ENCODE data around the gene CCT8L2. TPM values are rescaled to one million over a fixed set of nuclear protein-coding genes. Genes with fewer than 3 reads are reported as not detected.
"Not testable (repeated sequence)": the region's sequence is repeated elsewhere in the genome, so short reads cannot be mapped to it uniquely, and the experiment has no call there.

CCT8L2 gene
- total and polyA plus RNA-seq, 8 donors, result not detected

DNA sequence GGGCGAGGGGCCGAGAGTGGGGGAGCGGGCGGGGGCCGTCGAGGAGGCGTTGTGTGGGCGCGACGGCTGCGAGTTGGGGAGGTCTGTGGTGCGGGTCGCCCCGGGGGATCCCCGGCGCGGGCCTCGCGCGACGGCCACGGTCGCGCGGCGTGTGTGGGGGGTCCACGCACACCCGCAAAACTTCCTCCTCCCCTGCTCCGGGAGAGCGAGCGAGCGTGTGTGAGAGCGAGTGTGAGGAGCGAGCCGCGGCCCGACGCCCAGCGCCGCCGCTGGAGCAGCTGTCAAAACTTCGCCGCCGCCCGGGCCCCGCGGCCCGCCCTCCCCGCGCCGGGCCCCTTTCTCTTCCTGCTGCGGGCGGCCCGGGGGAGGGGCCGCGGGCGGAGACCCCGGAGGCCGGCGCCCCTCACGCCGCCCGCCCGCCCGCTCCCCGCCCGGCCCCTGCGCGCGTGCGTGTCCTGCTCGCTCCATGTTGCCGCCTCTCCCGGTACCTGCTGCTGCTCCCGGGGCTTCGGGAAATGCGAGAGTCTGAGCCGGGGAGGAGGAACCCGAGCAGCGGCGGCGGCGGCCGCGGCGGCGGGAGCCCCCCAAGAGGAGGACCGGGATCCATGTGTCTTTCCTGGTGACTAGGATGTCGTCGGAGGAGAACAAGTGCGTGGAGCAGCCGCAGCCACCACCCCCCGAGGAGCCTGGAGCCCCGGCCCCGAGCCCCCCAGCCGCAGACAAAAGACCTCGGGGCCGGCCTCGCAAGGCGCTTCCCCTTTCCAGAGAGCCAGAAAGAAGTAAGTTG lies 9.0 kb upstream of the CCT8L2 start:
- no peaks in the 10 kb centered on the region for H3K36me3 ChIP-seq
- no peaks in the 10 kb centered on the region for H3K4me1 ChIP-seq
- H3K4me3 ChIP-seq, result peak overlapping the region in 1 of 2 donors; percentile 44
- peak overlapping the region in 1 of 2 donors; percentile 28 for H3K27ac ChIP-seq
- H3K9me3 ChIP-seq, result no peaks in the 10 kb centered on the region
- TF ChIP-seq, protein P1, sequence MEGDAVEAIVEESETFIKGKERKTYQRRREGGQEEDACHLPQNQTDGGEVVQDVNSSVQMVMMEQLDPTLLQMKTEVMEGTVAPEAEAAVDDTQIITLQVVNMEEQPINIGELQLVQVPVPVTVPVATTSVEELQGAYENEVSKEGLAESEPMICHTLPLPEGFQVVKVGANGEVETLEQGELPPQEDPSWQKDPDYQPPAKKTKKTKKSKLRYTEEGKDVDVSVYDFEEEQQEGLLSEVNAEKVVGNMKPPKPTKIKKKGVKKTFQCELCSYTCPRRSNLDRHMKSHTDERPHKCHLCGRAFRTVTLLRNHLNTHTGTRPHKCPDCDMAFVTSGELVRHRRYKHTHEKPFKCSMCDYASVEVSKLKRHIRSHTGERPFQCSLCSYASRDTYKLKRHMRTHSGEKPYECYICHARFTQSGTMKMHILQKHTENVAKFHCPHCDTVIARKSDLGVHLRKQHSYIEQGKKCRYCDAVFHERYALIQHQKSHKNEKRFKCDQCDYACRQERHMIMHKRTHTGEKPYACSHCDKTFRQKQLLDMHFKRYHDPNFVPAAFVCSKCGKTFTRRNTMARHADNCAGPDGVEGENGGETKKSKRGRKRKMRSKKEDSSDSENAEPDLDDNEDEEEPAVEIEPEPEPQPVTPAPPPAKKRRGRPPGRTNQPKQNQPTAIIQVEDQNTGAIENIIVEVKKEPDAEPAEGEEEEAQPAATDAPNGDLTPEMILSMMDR (IDR thresholded peaks at IDR 0.05), result no peak
- DNase-seq (peak in 1 of 4 donors; percentile 83), ATAC-seq (peak; percentile 36)
- peaks cover 45 to 95% of the 10 kb centered on the region in 2 donors for H3K27me3 ChIP-seq
- intact Hi-C loops (cut with DNase I), result no loop called here

DNA sequence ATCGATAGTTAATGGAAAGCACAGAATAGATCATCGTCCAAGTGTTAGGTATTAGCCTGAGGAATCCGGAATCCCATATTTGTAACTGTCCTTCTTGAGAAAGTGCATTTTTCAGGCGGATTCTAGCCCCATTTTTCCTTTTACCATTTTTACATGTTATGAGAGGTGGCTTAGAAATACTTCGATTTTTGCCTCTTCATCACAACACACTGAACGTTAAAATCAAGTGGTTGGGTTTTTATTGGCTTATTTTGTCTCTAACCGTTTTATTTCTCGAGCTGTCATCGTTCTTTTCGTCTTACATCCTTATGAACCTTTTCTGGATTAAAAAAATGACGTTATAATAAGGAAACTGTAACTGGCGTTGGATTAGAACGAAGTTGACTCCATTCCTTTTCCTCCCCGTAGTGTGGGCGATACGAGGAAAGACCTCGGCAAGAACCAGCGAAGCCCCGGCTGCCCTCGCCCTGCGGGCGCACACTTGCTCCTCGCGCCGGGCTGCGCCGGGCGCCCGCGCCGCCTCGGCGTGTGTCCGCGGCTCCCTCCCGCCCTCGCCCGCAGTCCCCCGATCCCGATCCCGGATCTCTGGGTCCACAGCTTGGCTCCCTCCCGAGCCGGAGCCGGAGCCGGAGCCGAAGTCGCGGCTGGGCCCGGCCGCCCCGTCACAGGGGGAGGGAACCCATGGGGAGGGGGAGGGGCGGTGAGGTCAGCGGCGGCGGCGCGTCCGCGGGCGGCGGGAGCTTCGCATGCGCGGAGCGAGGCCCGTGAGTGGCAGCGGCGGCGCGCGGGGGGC lies 8.2 kb upstream of the CCT8L2 start:
- H3K9me3 ChIP-seq; H3K36me3 ChIP-seq; H3K4me1 ChIP-seq; intact Hi-C loops (cut with DNase I); H3K27ac ChIP-seq: not testable (repeated sequence)
- peak; percentile 78 for ATAC-seq
- peak in 3 of 4 donors; percentile 15 to 90 (median 42) for DNase-seq
- Histone ChIP-seq H3K27me3 (peaks cover 45 to 96% of the 10 kb centered on the region in 2 donors), H3K4me3 (peak overlapping the region in 1 of 2 donors; percentile 44)

DNA sequence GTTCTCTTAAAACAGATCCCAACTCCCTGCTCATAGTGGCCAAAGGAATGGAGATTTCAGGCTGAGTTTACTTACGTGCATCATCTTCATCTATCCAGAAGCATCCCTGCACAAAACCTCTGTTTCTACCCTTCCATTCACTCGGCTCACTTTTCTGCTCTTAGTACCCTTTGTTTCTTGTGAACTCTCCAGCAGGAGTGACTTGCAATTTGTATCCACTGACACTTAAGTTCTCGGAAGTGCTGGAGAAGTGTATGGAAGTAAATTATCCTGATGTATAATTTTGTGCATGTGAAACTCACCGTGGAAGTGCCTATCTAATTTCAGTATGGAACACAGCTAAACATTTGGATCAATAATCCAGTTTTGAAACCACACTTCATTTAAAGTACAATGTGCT lies 7.0 kb upstream of the CCT8L2 start:
- H3K27me3 ChIP-seq, result peaks cover 39 to 86% of the 10 kb centered on the region in 2 donors
- DNase-seq; intact Hi-C loops (cut with DNase I); H3K4me1 ChIP-seq; H3K27ac ChIP-seq; H3K4me3 ChIP-seq; H3K9me3 ChIP-seq; ATAC-seq; H3K36me3 ChIP-seq: not testable (repeated sequence)

DNA sequence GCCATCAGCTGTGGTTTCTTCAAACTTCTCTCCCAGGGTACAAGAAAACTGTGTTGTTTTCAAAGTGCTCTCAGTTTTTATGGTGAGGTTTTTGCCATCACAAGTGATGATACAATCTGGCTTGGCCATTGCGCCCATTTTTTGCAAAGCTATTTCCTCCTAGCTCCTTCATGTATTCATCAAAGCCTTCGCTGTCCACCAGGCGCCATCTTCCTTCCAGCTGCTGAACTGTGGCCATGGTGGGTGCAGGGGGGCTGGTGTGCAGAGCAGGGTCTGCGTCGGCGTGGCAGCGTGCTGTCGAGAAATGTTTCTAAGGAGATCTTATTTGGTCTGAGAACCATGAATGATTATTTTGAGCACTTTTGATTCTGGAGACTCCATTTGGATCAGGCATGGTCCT lies 2.6 kb upstream of the CCT8L2 start:
- H3K36me3 ChIP-seq; H3K4me3 ChIP-seq; H3K27ac ChIP-seq; H3K4me1 ChIP-seq; H3K9me3 ChIP-seq; intact Hi-C loops (cut with DNase I); DNase-seq; ATAC-seq: not testable (repeated sequence)
- peaks cover 5 to 43% of the 10 kb centered on the region in 2 donors for H3K27me3 ChIP-seq

DNA sequence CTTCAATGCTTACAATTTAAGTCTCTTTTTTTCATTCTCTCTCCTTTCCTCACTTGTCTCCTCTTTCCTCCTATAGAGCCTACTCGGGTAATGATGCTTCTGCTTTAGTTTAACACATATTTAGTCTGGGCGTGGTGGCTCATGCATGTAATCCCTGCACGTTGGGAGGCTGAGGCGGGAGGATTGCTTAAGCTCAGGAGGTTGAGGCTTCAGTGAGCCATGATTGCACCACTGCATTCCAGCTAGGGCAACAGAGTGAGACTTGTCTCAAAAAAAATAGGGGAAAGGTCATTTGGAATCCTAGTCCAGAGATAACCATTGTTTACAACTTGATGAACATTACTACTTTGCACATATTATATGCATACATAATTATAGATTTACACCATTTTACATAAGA lies 1.4 kb upstream of the CCT8L2 start:
- Histone ChIP-seq H3K9me3 (no peaks in the 10 kb centered on the region), H3K4me1 (no peaks in the 10 kb centered on the region), H3K4me3 (no peak overlapping the region), H3K27ac (no peak overlapping the region), H3K36me3 (no peaks in the 10 kb centered on the region), H3K27me3 (peaks cover 0 to 31% of the 10 kb centered on the region in 2 donors)
- intact Hi-C loops (cut with DNase I), result no loop called here
- TF ChIP-seq, protein P1 (IDR thresholded peaks at IDR 0.05), result no peak
- ATAC-seq (no peak), DNase-seq (no peak)

DNA sequence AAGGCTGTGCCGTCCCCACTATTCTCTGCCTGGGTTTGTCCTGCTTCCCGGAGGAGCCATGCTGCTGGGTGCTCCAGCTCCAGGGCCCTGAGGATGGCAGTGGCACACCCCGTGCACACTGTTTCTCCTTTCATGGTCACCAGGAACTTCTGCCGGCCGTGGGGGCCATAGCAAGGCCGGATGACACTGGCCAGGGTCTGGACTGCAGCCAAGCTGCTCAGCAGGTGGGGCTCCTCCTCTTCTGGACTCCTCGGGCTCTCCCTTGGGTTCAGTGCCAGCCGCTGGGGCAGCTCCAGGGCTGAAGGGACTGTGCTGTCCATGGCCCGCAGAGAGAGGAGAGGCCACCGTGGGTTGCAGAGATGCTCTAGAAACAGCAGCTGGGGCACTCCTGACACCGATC lies 379 bp downstream of the CCT8L2 start:
- H3K4me1 ChIP-seq; DNase-seq; H3K27ac ChIP-seq; intact Hi-C loops (cut with DNase I); ATAC-seq; H3K4me3 ChIP-seq; H3K9me3 ChIP-seq; H3K36me3 ChIP-seq: not testable (repeated sequence)
- H3K27me3 ChIP-seq, result peaks cover 0 to 13% of the 10 kb centered on the region in 2 donors

DNA sequence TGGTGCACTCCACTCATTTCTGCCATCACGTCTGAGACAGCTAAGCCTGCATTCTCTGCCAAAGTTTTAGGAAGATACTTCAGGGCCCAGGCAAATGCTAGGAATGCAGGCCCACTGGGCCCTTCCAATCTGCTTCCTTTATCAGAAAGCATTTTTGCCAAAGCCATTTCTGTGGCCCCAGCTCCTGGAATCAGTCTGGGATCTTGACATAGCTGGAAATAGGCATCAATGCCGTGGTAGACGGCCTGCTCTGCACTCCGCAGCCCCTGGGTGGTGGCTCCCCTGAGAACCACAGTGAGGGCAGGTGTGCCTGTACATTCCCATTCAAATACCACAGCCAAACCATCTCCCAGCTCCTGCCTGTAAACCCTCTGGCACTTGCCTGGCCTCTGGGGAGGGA lies 1.5 kb downstream of the CCT8L2 start:
- DNase-seq; H3K9me3 ChIP-seq; H3K4me3 ChIP-seq; H3K27ac ChIP-seq; H3K27me3 ChIP-seq; intact Hi-C loops (cut with DNase I); H3K36me3 ChIP-seq; ATAC-seq; H3K4me1 ChIP-seq: not testable (repeated sequence)
